Ishikawa (cell line): ENCODE measurements around the gene CLRN1.

Experiments
- CEBPB ChIP-seq: IDR thresholded peaks from 2 replicates; pipeline ENCODE4 v1.6.1; 2012
- CREB1 ChIP-seq: IDR thresholded peaks from 2 replicates; pipeline ENCODE4 v1.6.1; 2012; ENCODE audit warnings: low read depth
- EP300 ChIP-seq: IDR thresholded peaks from 2 replicates; pipeline ENCODE4 v1.6.1; 2012; ENCODE audit warnings: borderline replicate concordance
- MAX ChIP-seq: IDR thresholded peaks from 2 replicates; pipeline ENCODE4 v1.6.1; 2012
- RAD21 ChIP-seq: IDR thresholded peaks from 2 replicates; pipeline ENCODE4 v1.6.1; 2012; ENCODE audit warnings: low read depth
- REST ChIP-seq: IDR thresholded peaks from 2 replicates; pipeline ENCODE4 v1.6.1; 2012; ENCODE audit warnings: low read depth, mild to moderate bottlenecking
- TAF1 ChIP-seq: IDR thresholded peaks from 2 replicates; pipeline ENCODE4 v1.6.1; 2012; ENCODE audit warnings: low read depth, mild to moderate bottlenecking
- TCF12 ChIP-seq: IDR thresholded peaks from 2 replicates; pipeline ENCODE4 v1.6.1; 2012; ENCODE audit warnings: low read depth
- TEAD4 ChIP-seq: IDR thresholded peaks from 2 replicates; pipeline ENCODE4 v1.6.1; 2012
- YY1 ChIP-seq: IDR thresholded peaks from 2 replicates; pipeline ENCODE4 v1.6.1; 2012; ENCODE audit warnings: low read depth
- ZBTB7A ChIP-seq: IDR thresholded peaks from 2 replicates; pipeline ENCODE4 v1.6.1; 2012; ENCODE audit warnings: low read depth

- no peak for TF ChIP-seq TAF1
- no peak for TF ChIP-seq YY1
- TF ChIP-seq ZBTB7A: no peak
- TF ChIP-seq TEAD4: no peak
- TF ChIP-seq MAX: no peak
- TF ChIP-seq RAD21: no peak
- TF ChIP-seq REST: no peak
- TF ChIP-seq CEBPB: no peak
- TF ChIP-seq EP300: no peak
- no peak for TF ChIP-seq TCF12
- no peak for TF ChIP-seq CREB1
These were observed 73.4 kb downstream of the CLRN1 start for GRCh38 chr3:150899141-150899540.
